Breast epithelium (tissue), 4 donors: ENCODE measurements around the gene B4GALT2. TPM values are rescaled to one million over a fixed set of nuclear protein-coding genes. Genes with fewer than 3 reads are reported as not detected.

Experiments used
- DNase-seq, 2 donors: peaks; one replicate each; pipeline ENCODE4 v3.0.0-alpha.2; 2019; ENCODE audit warnings: low spot score in 2 of 2
- H3K27ac ChIP-seq, 2 donors: fragments of 200-600 bp; sonication (generic) in 1 of 2; one replicate each; pipeline ENCODE4 v1.5.1; 2016 to 2019; ENCODE audit warnings: mild to moderate bottlenecking in 1 of 2
- H3K27me3 ChIP-seq, 2 donors: fragments of 200-600 bp; sonication (generic) in 1 of 2; one replicate each; pipeline versions ENCODE4 v1.5.1 to v1.6.0; 2017 to 2019; ENCODE audit warnings: control low read depth in 1 of 2, mild to moderate bottlenecking in 1 of 2
- H3K36me3 ChIP-seq: fragments of 200-600 bp; one replicate; pipeline ENCODE4 v1.5.1; 2019
- H3K4me1 ChIP-seq, 2 donors: fragments of 200-600 bp; sonication (generic); one replicate each; pipeline ENCODE4 v1.5.1; 2016 to 2019; ENCODE audit warnings: control low read depth in 1 of 2
- H3K4me3 ChIP-seq, 3 donors: fragments of 200-600 bp; sonication (generic); 1 replicate in 2 of 3; 2 replicates in 1 of 3; pipeline ENCODE4 v1.5.1; 2016 to 2019; ENCODE audit warnings: mild to moderate bottlenecking in 3 of 3, moderate library complexity in 2 of 3
- H3K9me3 ChIP-seq, 2 donors: fragments of 200-600 bp; sonication (generic) in 1 of 2; one replicate each; pipeline ENCODE4 v1.5.1; 2016 to 2019; ENCODE audit warnings: control low read depth in 1 of 2
- CTCF ChIP-seq, 3 donors: fragments of 450-650 bp; IDR thresholded peaks; one replicate each; pipeline ENCODE4 v1.5.1; 2016 to 2017; ENCODE audit warnings: antibody characterized with exemption in 3 of 3, mild to moderate bottlenecking in 3 of 3, moderate library complexity in 3 of 3
- POLR2A ChIP-seq: fragments of 450-650 bp; IDR thresholded peaks from one replicate; pipeline ENCODE4 v1.6.1; 2016; ENCODE audit warnings: antibody characterized with exemption, mild to moderate bottlenecking, moderate library complexity
- POLR2AphosphoS5 ChIP-seq, 3 donors: sonication (generic); formaldehyde crosslinking; IDR thresholded peaks; one replicate each; pipeline ENCODE4 v1.6.1; 2017; ENCODE audit warnings: antibody characterized with exemption in 3 of 3
- intact Hi-C: fragments of 100-400 bp; cut with DNase I; formaldehyde crosslinking; loops from one replicate; pipeline ENCODE4 v1.15.1; 2023; ENCODE audit warnings: low total_unique reads
- total RNA-seq, 3 donors: library from RNA; depleted of rRNA; stranded (reverse); fragments of >200 nt; gene quantifications; one replicate each; pipeline ENCODE4 v1.1.0, GENCODE V29; 2016

The B4GALT2 gene
- total RNA-seq, 3 donors from 2014 or later = 19.8 to 49.9 (median 37.0) TPM

GRCh38 chr1:43983253-43983899 lies 4.4 kb downstream of the B4GALT2 start:
- H3K9me3 ChIP-seq = no peaks in the 10 kb centered on the region
- no peak overlapping the region for H3K27ac ChIP-seq
- H3K27me3 ChIP-seq = no peaks in the 10 kb centered on the region
- peaks cover 0 to 4% of the 10 kb centered on the region in 2 donors for H3K4me1 ChIP-seq
- no peak overlapping the region for H3K4me3 ChIP-seq
- no peaks in the 10 kb centered on the region for H3K36me3 ChIP-seq
- intact Hi-C loops = no loop called here
- TF ChIP-seq CTCF (IDR thresholded peaks at IDR 0.05) (no peak), POLR2AphosphoS5 (IDR thresholded peaks at IDR 0.05) (no peak), POLR2A (no peak)
- no peak for DNase-seq

GRCh38 chr1:43984855-43985254 lies 5.8 kb downstream of the B4GALT2 start:
- TF ChIP-seq POLR2AphosphoS5 (IDR thresholded peaks at IDR 0.05) = no peak
- TF ChIP-seq CTCF (IDR thresholded peaks at IDR 0.05) = no peak
- H3K9me3 ChIP-seq = no peaks in the 10 kb centered on the region
- H3K4me3 ChIP-seq = no peak overlapping the region
- H3K4me1 ChIP-seq = no peaks in the 10 kb centered on the region
- no peak overlapping the region for H3K27ac ChIP-seq
- no peaks in the 10 kb centered on the region for H3K36me3 ChIP-seq
- no peak for DNase-seq
- intact Hi-C loops = loop anchor here (1.0 kb wide), 1 partner anchor 41 kb away; no protein-coding TSS in a partner anchor
- H3K27me3 ChIP-seq = no peaks in the 10 kb centered on the region

- no peaks in the 10 kb centered on the region for H3K27me3 ChIP-seq
- intact Hi-C loops = loop anchor here (1.0 kb wide), 1 partner anchor 40 kb away; no protein-coding TSS in a partner anchor
- peaks cover 0 to 3% of the 10 kb centered on the region in 2 donors for H3K4me1 ChIP-seq
- H3K4me3 ChIP-seq = no peak overlapping the region
- no peak for DNase-seq
- TF ChIP-seq POLR2A = no peak
- no peak for TF ChIP-seq CTCF (IDR thresholded peaks at IDR 0.05)
- TF ChIP-seq POLR2AphosphoS5 (IDR thresholded peaks at IDR 0.05) = no peak
- no peak overlapping the region for H3K27ac ChIP-seq
- H3K36me3 ChIP-seq = no peaks in the 10 kb centered on the region
- no peaks in the 10 kb centered on the region for H3K9me3 ChIP-seq
Observed at GRCh38 chr1:43985984-43986595, 7.1 kb downstream of the B4GALT2 start.

GRCh38 chr1:43986712-43987111 lies 7.7 kb downstream of the B4GALT2 start:
- TF ChIP-seq POLR2A (no peak), CTCF (IDR thresholded peaks at IDR 0.05) (no peak), POLR2AphosphoS5 (IDR thresholded peaks at IDR 0.05) (no peak)
- H3K27me3 ChIP-seq = no peaks in the 10 kb centered on the region
- H3K4me3 ChIP-seq = no peak overlapping the region
- H3K4me1 ChIP-seq = peaks cover 0 to 5% of the 10 kb centered on the region in 2 donors
- H3K27ac ChIP-seq = no peak overlapping the region
- no peak for DNase-seq
- no peaks in the 10 kb centered on the region for H3K9me3 ChIP-seq
- intact Hi-C loops = no loop called here
- H3K36me3 ChIP-seq = no peaks in the 10 kb centered on the region

GRCh38 chr1:43987159-43987902 lies 8.3 kb downstream of the B4GALT2 start:
- H3K4me1 ChIP-seq = peaks cover 0 to 5% of the 10 kb centered on the region in 2 donors
- H3K27ac ChIP-seq = no peak overlapping the region
- intact Hi-C loops = no loop called here
- TF ChIP-seq POLR2A = no peak
- no peak for TF ChIP-seq POLR2AphosphoS5 (IDR thresholded peaks at IDR 0.05)
- TF ChIP-seq CTCF (IDR thresholded peaks at IDR 0.05) = no peak
- no peaks in the 10 kb centered on the region for H3K36me3 ChIP-seq
- no peaks in the 10 kb centered on the region for H3K27me3 ChIP-seq
- H3K4me3 ChIP-seq = no peak overlapping the region
- DNase-seq = no peak
- no peaks in the 10 kb centered on the region for H3K9me3 ChIP-seq
